H9 (cell line): Measurements from ENCODE around the gene RPP14. TPM values are rescaled to one million over a fixed set of nuclear protein-coding genes. Genes with fewer than 3 reads are reported as not detected.

Experiments used
- DNase-seq: peaks from one replicate; pipeline ENCODE4 v3.0.0-alpha.2; 2017
- H2AFZ ChIP-seq: one replicate; pipeline ENCODE4 v1.6.1; 2013; ENCODE audit warnings: mild to moderate bottlenecking, low read length, control low read depth, moderate library complexity
- H2AK5ac ChIP-seq: 2 replicates; pipeline ENCODE4 v1.6.1; 2013; ENCODE audit warnings: low read length, control low read depth, mixed read lengths; ENCODE audit not compliant: insufficient read length
- H2BK120ac ChIP-seq: one replicate; pipeline ENCODE4 v1.6.1; 2013; ENCODE audit warnings: low read depth, mild to moderate bottlenecking, low read length, control low read depth, inconsistent platforms; ENCODE audit not compliant: poor library complexity, severe bottlenecking
- H2BK12ac ChIP-seq: 2 replicates; pipeline ENCODE4 v1.6.1; 2013; ENCODE audit warnings: low read length, control low read depth, mixed read lengths, low read depth; ENCODE audit not compliant: insufficient read length
- H2BK15ac ChIP-seq: 2 replicates; pipeline ENCODE4 v1.6.1; 2013; ENCODE audit warnings: low read depth, low read length, control low read depth
- H2BK20ac ChIP-seq: one replicate; pipeline ENCODE4 v1.6.1; 2013; ENCODE audit warnings: low read depth, mild to moderate bottlenecking, low read length, control low read depth, inconsistent platforms; ENCODE audit not compliant: poor library complexity, severe bottlenecking
- H2BK5ac ChIP-seq: 2 replicates; pipeline ENCODE4 v1.6.1; 2013; ENCODE audit warnings: low read length, control low read depth, mixed read lengths; ENCODE audit not compliant: insufficient read length
- H3K14ac ChIP-seq: 2 replicates; pipeline ENCODE4 v1.6.1; 2013; ENCODE audit warnings: low read length, control low read depth; ENCODE audit not compliant: insufficient read depth
- H3K18ac ChIP-seq: 2 replicates; pipeline ENCODE4 v1.6.1; 2013; ENCODE audit warnings: low read depth, mild to moderate bottlenecking, mixed read lengths, low read length, control low read depth; ENCODE audit not compliant: insufficient read length
- H3K23ac ChIP-seq: 2 replicates; pipeline ENCODE4 v1.6.1; 2013; ENCODE audit warnings: low read length, control low read depth, mixed read lengths, low read depth; ENCODE audit not compliant: insufficient read length
- H3K23me2 ChIP-seq: 2 replicates; pipeline ENCODE4 v1.6.1; 2013; ENCODE audit warnings: low read depth, mild to moderate bottlenecking, mixed read lengths, low read length, control low read depth; ENCODE audit not compliant: insufficient read length, poor library complexity, severe bottlenecking
- H3K27ac ChIP-seq: 2 replicates; pipeline ENCODE4 v1.5.1; 2013; ENCODE audit warnings: low read length, control low read depth, mixed read lengths, low read depth; ENCODE audit not compliant: insufficient read length
- H3K27me3 ChIP-seq: 2 replicates; pipeline ENCODE4 v1.6.1; 2013; ENCODE audit warnings: low read length, control low read depth, inconsistent platforms; ENCODE audit not compliant: insufficient read depth
- H3K4ac ChIP-seq: 2 replicates; pipeline ENCODE4 v1.6.1; 2013; ENCODE audit warnings: low read depth, mild to moderate bottlenecking, control low read depth, inconsistent platforms, low read length, moderate library complexity
- H3K4me1 ChIP-seq: 2 replicates; pipeline ENCODE4 v1.6.1; 2013; ENCODE audit warnings: low read length, control low read depth, inconsistent platforms; ENCODE audit not compliant: insufficient read depth
- H3K4me2 ChIP-seq: 2 replicates; pipeline ENCODE4 v1.6.1; 2013; ENCODE audit warnings: low read length, control low read depth, mixed read lengths; ENCODE audit not compliant: insufficient read length, insufficient read depth
- H3K56ac ChIP-seq: 2 replicates; pipeline ENCODE4 v1.6.1; 2013; ENCODE audit warnings: low read depth, mild to moderate bottlenecking, mixed read lengths, low read length, control low read depth; ENCODE audit not compliant: insufficient read length
- H3K79me1 ChIP-seq: 2 replicates; pipeline ENCODE4 v1.6.1; 2013; ENCODE audit warnings: low read depth, mild to moderate bottlenecking, moderate library complexity, low read length, control low read depth, inconsistent platforms; ENCODE audit not compliant: insufficient read depth, poor library complexity, severe bottlenecking
- H3K79me2 ChIP-seq: 2 replicates; pipeline ENCODE4 v1.6.1; 2013; ENCODE audit warnings: low read length, control low read depth, inconsistent platforms; ENCODE audit not compliant: insufficient read depth
- H3K9ac ChIP-seq: 2 replicates; pipeline ENCODE4 v1.6.1; 2013; ENCODE audit warnings: low read length, control low read depth, mixed read lengths; ENCODE audit not compliant: insufficient read length; ENCODE audit errors: extremely low read depth
- H3K9me3 ChIP-seq: one replicate; pipeline ENCODE4 v1.6.1; 2013; ENCODE audit warnings: low read depth, low read length, inconsistent platforms; ENCODE audit not compliant: control insufficient read depth
- H3T11ph ChIP-seq: one replicate; pipeline ENCODE4 v1.6.1; 2013; ENCODE audit warnings: mild to moderate bottlenecking, low read length, control low read depth, inconsistent platforms
- H4K20me1 ChIP-seq: one replicate; pipeline ENCODE4 v1.6.1; 2013; ENCODE audit not compliant: control insufficient read depth, insufficient read length, insufficient read depth
- H4K5ac ChIP-seq: 2 replicates; pipeline ENCODE4 v1.6.1; 2013; ENCODE audit warnings: low read depth, mild to moderate bottlenecking, mixed read lengths, low read length, control low read depth; ENCODE audit not compliant: insufficient read length
- H4K8ac ChIP-seq: replicated peaks from 2 replicates; pipeline ENCODE4 v1.6.1; 2013; ENCODE audit warnings: low read length, control low read depth, mixed read lengths, low read depth; ENCODE audit not compliant: insufficient read length
- H4K91ac ChIP-seq: 2 replicates; pipeline ENCODE4 v1.6.1; 2013; ENCODE audit warnings: low read depth, mild to moderate bottlenecking, moderate library complexity, mixed read lengths, low read length, control low read depth; ENCODE audit not compliant: insufficient read length
- H3K27ac Mint-ChIP-seq, 3 experiments: 2 replicates in 2 of 3; 3 replicates in 1 of 3; pipeline ENCODE4 v1.8.0; 2020 to 2021; ENCODE audit warnings: mixed read lengths in 3 of 3, mild to moderate bottlenecking in 1 of 3, moderate library complexity in 1 of 3
- H3K27me3 Mint-ChIP-seq: 2 replicates; pipeline ENCODE4 v1.8.0; 2021; ENCODE audit warnings: low read depth, mild to moderate bottlenecking, moderate library complexity, mixed read lengths
- H3K36me3 Mint-ChIP-seq, 3 experiments: 2 replicates in 2 of 3; 3 replicates in 1 of 3; pipeline ENCODE4 v1.8.0; 2020 to 2021; ENCODE audit warnings: low read depth in 3 of 3, mixed read lengths in 3 of 3; ENCODE audit not compliant: insufficient read depth in 1 of 3
- H3K4me1 Mint-ChIP-seq, 2 experiments: 2 replicates each; pipeline ENCODE4 v1.8.0; 2020; ENCODE audit warnings: mixed read lengths in 2 of 2
- H3K4me3 Mint-ChIP-seq, 2 experiments: 2 replicates in 1 of 2; 3 replicates in 1 of 2; pipeline ENCODE4 v1.8.0; 2020 to 2021; ENCODE audit warnings: mild to moderate bottlenecking in 2 of 2, mixed read lengths in 2 of 2, moderate library complexity in 1 of 2
- H3K9me3 Mint-ChIP-seq, 2 experiments: 2 replicates in 1 of 2; 3 replicates in 1 of 2; pipeline ENCODE4 v1.8.0; 2020; ENCODE audit warnings: mild to moderate bottlenecking in 2 of 2, mixed read lengths in 2 of 2, moderate library complexity in 1 of 2
- CTCF ChIP-seq: fragments of 200-600 bp; sonication (generic); conservative IDR thresholded peaks from 3 replicates; pipeline ENCODE4 v1.8.0; 2021; ENCODE audit warnings: antibody characterized with exemption, mild to moderate bottlenecking
- WGBS: extraction: QIAGEN DNeasy Blood & Tissue Kit; methylation state at CpG from one replicate; pipeline ENCODE4 v1.1.7; 2013; ENCODE audit warnings: missing lambda C conversion rate, low lambda C conversion rate, mixed read lengths; ENCODE audit not compliant: insufficient read length; ENCODE audit errors: extremely low coverage; 5-methylcytosine and 5-hydroxymethylcytosine counted together
- total RNA-seq: library from RNA; stranded (reverse); gene quantifications from 2 replicates; pipeline ENCODE4 v1.2.1, GENCODE V29; 2021

Gene RPP14
- total RNA-seq, 1 experiment from 2014 or later = 23.9 TPM

GRCh38 chr3:58356054-58356453, 50.0 kb downstream of the RPP14 start:
- Histone ChIP-seq H4K91ac (no peak overlapping the region), H3K4me2 (no peak overlapping the region), H2BK15ac (no peak overlapping the region), H2BK120ac (no peak overlapping the region), H3K23me2 (no peaks in the 10 kb centered on the region), H2BK12ac (no peak overlapping the region), H2BK20ac (no peak overlapping the region), H3T11ph (no peak overlapping the region), H3K79me2 (no peaks in the 10 kb centered on the region), H3K4me1 (no peaks in the 10 kb centered on the region), H3K23ac (no peak overlapping the region), H3K56ac (no peak overlapping the region), H3K9me3 (no peaks in the 10 kb centered on the region), H2AK5ac (no peak overlapping the region), H3K27ac (no peak overlapping the region), H4K8ac (no peak overlapping the region), H2AFZ (no peak overlapping the region), H3K18ac (no peak overlapping the region), H4K5ac (no peak overlapping the region), H3K4ac (no peak overlapping the region), H3K79me1 (no peaks in the 10 kb centered on the region), H2BK5ac (no peak overlapping the region), H4K20me1 (no peaks in the 10 kb centered on the region), H3K27me3 (no peaks in the 10 kb centered on the region), H3K9ac (no peak overlapping the region), H3K14ac (no peak overlapping the region)
- Mint-ChIP-seq H3K9me3 (no peaks in the 10 kb centered on the region), H3K36me3 (no peaks in the 10 kb centered on the region), H3K4me3 (no peak overlapping the region), H3K27ac (no peak overlapping the region; a peak in 2 of 7 replicates), H3K27me3 (no peaks in the 10 kb centered on the region), H3K4me1 (peaks cover 8% of the 10 kb centered on the region in 2 experiments)
- no peak for DNase-seq
- TF ChIP-seq CTCF = no peak
- WGBS = no CpG with 5 or more reads among the region's 4 CpGs
